ENCODE data around the gene ATP2B2.

ATP2B2 gene

DNA sequence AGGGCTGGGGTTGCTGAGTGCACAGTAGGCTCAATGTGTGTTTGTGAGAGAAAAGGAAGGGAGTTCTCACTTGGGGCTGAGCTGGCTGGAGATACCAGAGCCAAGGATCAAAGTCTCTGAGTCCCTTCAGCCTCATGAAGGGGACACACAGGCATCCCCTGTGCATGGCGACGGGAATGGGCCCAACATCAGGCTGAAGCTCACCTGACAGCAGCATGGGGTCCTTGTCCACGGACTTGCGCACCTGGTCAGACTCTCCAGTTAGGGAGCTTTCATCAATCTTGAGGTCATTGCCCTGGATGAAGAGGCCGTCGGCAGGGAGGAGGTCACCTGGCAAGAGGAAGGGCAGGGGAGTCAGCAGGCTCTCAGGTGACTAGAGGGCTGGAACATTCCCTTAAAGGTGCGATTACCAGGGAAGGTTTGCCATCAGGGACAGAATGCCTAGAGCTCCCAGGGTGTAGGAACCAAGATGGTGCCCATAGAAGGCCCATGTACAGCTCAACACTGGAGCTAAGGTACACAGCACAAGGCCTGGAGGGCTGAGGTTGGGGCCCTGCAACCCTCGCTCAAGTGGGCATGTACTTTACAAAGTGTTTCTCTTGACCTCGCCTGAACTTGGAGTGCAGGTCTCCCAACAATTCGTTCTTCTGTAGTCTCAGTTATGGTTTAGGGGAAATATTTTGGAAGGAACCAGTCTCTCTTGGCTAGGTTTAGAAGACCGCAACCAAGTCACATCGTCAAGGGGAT is 104.5 kb downstream of the ATP2B2 start:
- Histone ChIP-seq H3K23ac (ENCODE audit: low read length) (no peak overlapping the region), H2BK5ac (ENCODE audit: low read depth, low read length, poor library complexity) (no peak overlapping the region), H4K91ac (ENCODE audit: low read depth, low read length) (no peak overlapping the region), H3K4me2 (ENCODE audit: low read length) (no peak overlapping the region), H3K79me1 (ENCODE audit: low read length) (no peaks in the 10 kb centered on the region), H2BK120ac (ENCODE audit: insufficient read depth, low read length, poor library complexity) (no peak overlapping the region), H4K8ac (ENCODE audit: low read depth, low read length) (no peak overlapping the region), H3K79me2 (ENCODE audit: control insufficient read depth, insufficient read depth, low read length, poor library complexity) (no peaks in the 10 kb centered on the region), H3K4me1 (ENCODE audit: control insufficient read depth in 1 of 2, insufficient read depth in 2 of 2, low read length in 2 of 2) (no peaks in the 10 kb centered on the region), H3K36me3 (ENCODE audit: control insufficient read depth in 1 of 2, insufficient read depth in 2 of 2, low read length in 2 of 2) (no peaks in the 10 kb centered on the region), H2AFZ (ENCODE audit: insufficient read depth, low read length, poor library complexity) (no peak overlapping the region), H3K9me3 (ENCODE audit: insufficient read depth, low read depth, low read length) (peaks cover 3% of the 10 kb centered on the region), H3K4ac (ENCODE audit: low read depth, low read length) (no peak overlapping the region), H3K27ac (ENCODE audit: low read depth, low read length) (no peak overlapping the region), H3K14ac (ENCODE audit: low read length) (no peak overlapping the region), H3K18ac (ENCODE audit: low read length) (no peak overlapping the region), H3K4me3 (ENCODE audit: low read depth, low read length) (no peak overlapping the region), H3K9ac (ENCODE audit: low read length) (no peak overlapping the region), H4K12ac (ENCODE audit: low read depth, low read length) (no peak overlapping the region), H3K27me3 (ENCODE audit: insufficient read depth, low read length) (no peaks in the 10 kb centered on the region), H2BK12ac (ENCODE audit: low read length) (no peak overlapping the region), H2AK5ac (ENCODE audit: low read length) (no peak overlapping the region)
- no CpG with 5 or more reads among the region's 12 CpGs for WGBS (ENCODE audit: extremely low coverage, insufficient coverage, insufficient read length)
- no peak for DNase-seq

DNA sequence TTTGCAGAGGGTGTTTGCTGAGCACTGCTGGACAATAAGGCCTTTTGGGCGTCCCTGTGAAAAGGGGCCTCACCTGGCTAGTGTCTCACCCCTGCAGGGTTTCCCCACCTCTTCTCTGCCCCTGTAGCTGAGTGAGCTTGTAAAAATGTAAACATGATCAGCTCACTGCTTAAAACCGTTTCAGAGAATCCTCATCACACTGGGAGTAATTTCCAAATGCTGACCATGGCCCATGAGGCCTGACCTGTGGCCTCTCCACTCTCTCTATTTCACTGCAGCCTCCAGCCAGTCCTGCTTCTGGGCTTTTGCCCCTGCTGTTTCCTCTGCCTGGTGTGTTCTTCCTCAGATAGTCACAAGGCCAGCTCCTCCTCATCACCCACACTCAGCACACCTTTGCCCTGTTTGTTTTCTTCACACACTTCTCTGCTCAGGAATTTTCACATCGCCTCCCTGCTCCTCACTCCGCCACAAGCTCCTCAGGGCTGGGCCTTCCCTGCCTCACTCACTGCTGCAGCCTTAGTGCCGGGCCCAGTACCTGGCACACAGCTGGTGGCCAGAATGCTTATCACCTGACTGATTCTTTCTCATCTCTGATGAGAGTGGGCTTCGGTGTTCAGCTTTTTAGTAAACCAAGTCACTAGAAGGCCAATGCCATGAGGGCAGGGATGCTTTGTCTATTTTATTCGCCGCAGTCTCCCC is 105.2 kb downstream of the ATP2B2 start:
- Histone ChIP-seq H3K4me1 (ENCODE audit: control insufficient read depth in 1 of 2, insufficient read depth in 2 of 2, low read length in 2 of 2) (no peaks in the 10 kb centered on the region), H3K36me3 (ENCODE audit: control insufficient read depth in 1 of 2, insufficient read depth in 2 of 2, low read length in 2 of 2) (no peaks in the 10 kb centered on the region), H2BK5ac (ENCODE audit: low read depth, low read length, poor library complexity) (no peak overlapping the region), H2AK5ac (ENCODE audit: low read length) (no peak overlapping the region), H4K91ac (ENCODE audit: low read depth, low read length) (no peak overlapping the region), H3K27ac (ENCODE audit: low read depth, low read length) (no peak overlapping the region), H4K8ac (ENCODE audit: low read depth, low read length) (no peak overlapping the region), H3K4me2 (ENCODE audit: low read length) (no peak overlapping the region), H3K27me3 (ENCODE audit: insufficient read depth, low read length) (no peaks in the 10 kb centered on the region), H3K18ac (ENCODE audit: low read length) (no peak overlapping the region), H3K79me2 (ENCODE audit: control insufficient read depth, insufficient read depth, low read length, poor library complexity) (no peaks in the 10 kb centered on the region), H3K23ac (ENCODE audit: low read length) (no peak overlapping the region), H3K79me1 (ENCODE audit: low read length) (no peaks in the 10 kb centered on the region), H4K12ac (ENCODE audit: low read depth, low read length) (no peak overlapping the region), H2AFZ (ENCODE audit: insufficient read depth, low read length, poor library complexity) (no peak overlapping the region), H3K4ac (ENCODE audit: low read depth, low read length) (no peak overlapping the region), H2BK12ac (ENCODE audit: low read length) (no peak overlapping the region), H3K9me3 (ENCODE audit: insufficient read depth, low read depth, low read length) (peaks cover 4% of the 10 kb centered on the region), H3K4me3 (ENCODE audit: low read depth, low read length) (no peak overlapping the region), H2BK120ac (ENCODE audit: insufficient read depth, low read length, poor library complexity) (no peak overlapping the region), H3K9ac (ENCODE audit: low read length) (no peak overlapping the region), H3K14ac (ENCODE audit: low read length) (no peak overlapping the region)
- no peak for DNase-seq
- WGBS (ENCODE audit: extremely low coverage, insufficient coverage, insufficient read length), result no CpG with 5 or more reads among the region's 8 CpGs

DNA sequence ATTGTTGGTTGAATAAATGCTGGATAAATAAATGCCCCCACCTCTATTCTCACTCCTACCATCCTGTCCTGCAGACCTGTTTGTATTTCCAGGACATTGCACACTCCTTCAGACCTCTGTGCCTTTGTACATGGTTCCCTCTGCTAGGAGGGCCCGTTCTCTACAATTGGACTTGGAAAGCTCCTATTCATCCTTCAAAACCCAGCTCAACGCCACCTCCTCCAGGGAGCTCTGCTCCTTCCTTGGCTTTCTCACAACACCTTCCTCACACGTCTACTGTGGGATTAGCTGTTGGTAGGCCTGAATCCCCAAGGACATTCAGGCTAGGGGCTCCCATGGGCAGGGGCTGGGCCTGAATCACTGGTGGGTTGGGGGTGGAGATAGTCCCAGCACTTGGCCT is 105.8 kb downstream of the ATP2B2 start:
- no peaks in the 10 kb centered on the region for H3K79me1 ChIP-seq (ENCODE audit: low read length)
- H3K4me2 ChIP-seq (ENCODE audit: low read length), result no peak overlapping the region
- H2BK5ac ChIP-seq (ENCODE audit: low read depth, low read length, poor library complexity), result no peak overlapping the region
- no peak overlapping the region for H3K27ac ChIP-seq (ENCODE audit: low read depth, low read length)
- no peak overlapping the region for H3K4me3 ChIP-seq (ENCODE audit: low read depth, low read length)
- no CpG with 5 or more reads among the region's 3 CpGs for WGBS (ENCODE audit: extremely low coverage, insufficient coverage, insufficient read length)
- H4K12ac ChIP-seq (ENCODE audit: low read depth, low read length), result no peak overlapping the region
- H2AK5ac ChIP-seq (ENCODE audit: low read length), result no peak overlapping the region
- H2AFZ ChIP-seq (ENCODE audit: insufficient read depth, low read length, poor library complexity), result no peak overlapping the region
- no peaks in the 10 kb centered on the region for H3K79me2 ChIP-seq (ENCODE audit: control insufficient read depth, insufficient read depth, low read length, poor library complexity)
- H2BK120ac ChIP-seq (ENCODE audit: insufficient read depth, low read length, poor library complexity), result no peak overlapping the region
- peaks cover 4% of the 10 kb centered on the region for H3K9me3 ChIP-seq (ENCODE audit: insufficient read depth, low read depth, low read length)
- no peak for DNase-seq
- no peak overlapping the region for H3K18ac ChIP-seq (ENCODE audit: low read length)
- H3K4ac ChIP-seq (ENCODE audit: low read depth, low read length), result no peak overlapping the region
- no peak overlapping the region for H2BK12ac ChIP-seq (ENCODE audit: low read length)
- no peak overlapping the region for H3K23ac ChIP-seq (ENCODE audit: low read length)
- no peaks in the 10 kb centered on the region for H3K4me1 ChIP-seq (ENCODE audit: control insufficient read depth in 1 of 2, insufficient read depth in 2 of 2, low read length in 2 of 2)
- no peak overlapping the region for H3K9ac ChIP-seq (ENCODE audit: low read length)
- no peaks in the 10 kb centered on the region for H3K27me3 ChIP-seq (ENCODE audit: insufficient read depth, low read length)
- no peak overlapping the region for H4K8ac ChIP-seq (ENCODE audit: low read depth, low read length)
- no peak overlapping the region for H3K14ac ChIP-seq (ENCODE audit: low read length)
- H4K91ac ChIP-seq (ENCODE audit: low read depth, low read length), result no peak overlapping the region
- H3K36me3 ChIP-seq (ENCODE audit: control insufficient read depth in 1 of 2, insufficient read depth in 2 of 2, low read length in 2 of 2), result no peaks in the 10 kb centered on the region

DNA sequence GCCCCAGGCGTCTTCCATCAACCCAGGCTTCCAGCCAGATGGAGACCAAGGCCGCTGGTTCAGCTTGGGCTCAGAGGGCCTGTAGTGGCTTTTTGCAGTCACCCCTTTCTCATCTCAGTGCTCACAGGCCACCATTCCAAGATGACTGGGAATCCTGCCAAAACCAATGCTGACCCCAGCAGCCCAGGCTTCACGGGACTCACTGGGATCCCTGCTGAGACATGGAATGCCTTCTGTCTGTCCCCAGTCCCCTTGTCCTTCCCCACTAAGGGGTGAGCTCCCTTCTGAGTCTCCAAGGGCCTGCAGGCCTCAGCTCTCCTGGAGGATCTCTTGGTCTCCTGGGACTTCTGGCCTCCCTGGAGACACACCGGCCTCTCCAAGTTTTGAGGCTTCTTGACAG is 107.0 kb downstream of the ATP2B2 start:
- no peak overlapping the region for H2BK120ac ChIP-seq (ENCODE audit: insufficient read depth, low read length, poor library complexity)
- no peak overlapping the region for H2BK12ac ChIP-seq (ENCODE audit: low read length)
- H2AK5ac ChIP-seq (ENCODE audit: low read length), result no peak overlapping the region
- no peak overlapping the region for H3K18ac ChIP-seq (ENCODE audit: low read length)
- no peak overlapping the region for H3K4ac ChIP-seq (ENCODE audit: low read depth, low read length)
- no peak overlapping the region for H3K27ac ChIP-seq (ENCODE audit: low read depth, low read length)
- no peak overlapping the region for H4K12ac ChIP-seq (ENCODE audit: low read depth, low read length)
- H3K23ac ChIP-seq (ENCODE audit: low read length), result no peak overlapping the region
- no peak overlapping the region for H4K8ac ChIP-seq (ENCODE audit: low read depth, low read length)
- no peak overlapping the region for H2BK5ac ChIP-seq (ENCODE audit: low read depth, low read length, poor library complexity)
- H3K79me1 ChIP-seq (ENCODE audit: low read length), result no peaks in the 10 kb centered on the region
- H3K14ac ChIP-seq (ENCODE audit: low read length), result no peak overlapping the region
- H3K36me3 ChIP-seq (ENCODE audit: control insufficient read depth in 1 of 2, insufficient read depth in 2 of 2, low read length in 2 of 2), result no peaks in the 10 kb centered on the region
- no peaks in the 10 kb centered on the region for H3K4me1 ChIP-seq (ENCODE audit: control insufficient read depth in 1 of 2, insufficient read depth in 2 of 2, low read length in 2 of 2)
- H3K9me3 ChIP-seq (ENCODE audit: insufficient read depth, low read depth, low read length), result peaks cover 4% of the 10 kb centered on the region
- H2AFZ ChIP-seq (ENCODE audit: insufficient read depth, low read length, poor library complexity), result no peak overlapping the region
- no peak overlapping the region for H3K4me3 ChIP-seq (ENCODE audit: low read depth, low read length)
- no peaks in the 10 kb centered on the region for H3K79me2 ChIP-seq (ENCODE audit: control insufficient read depth, insufficient read depth, low read length, poor library complexity)
- H3K27me3 ChIP-seq (ENCODE audit: insufficient read depth, low read length), result no peaks in the 10 kb centered on the region
- no peak overlapping the region for H3K9ac ChIP-seq (ENCODE audit: low read length)
- DNase-seq, result no peak
- WGBS (ENCODE audit: extremely low coverage, insufficient coverage, insufficient read length), result no CpG with 5 or more reads among the region's 4 CpGs
- H4K91ac ChIP-seq (ENCODE audit: low read depth, low read length), result no peak overlapping the region
- no peak overlapping the region for H3K4me2 ChIP-seq (ENCODE audit: low read length)
